ENCODE data around the gene ATAD3A.

GRCh38 chr1:1577367-1578011 lies 65.5 kb downstream of the ATAD3A start:
- TF ChIP-seq CTCF (IDR thresholded peaks at IDR 0.05) = no peak
- no peak for TF ChIP-seq POLR2A (IDR thresholded peaks at IDR 0.05)
- TF ChIP-seq POLR2AphosphoS5 (IDR thresholded peaks at IDR 0.05) = no peak
